Measurements from ENCODE around the gene LONP1.

Gene LONP1

GRCh38 chr19:5661483-5661882 lies 58.5 kb downstream of the LONP1 start:
- Histone ChIP-seq H3K9me3 (ENCODE audit: control insufficient read depth in 2 of 2, low read length in 2 of 2) (no peaks in the 10 kb centered on the region), H3K9ac (ENCODE audit: low read length in 2 of 2) (no peak overlapping the region), H3K36me3 (ENCODE audit: control insufficient read depth in 2 of 2, insufficient read depth in 2 of 2, low read length in 2 of 2) (peaks cover 61 to 73% of the 10 kb centered on the region in 2 donors), H3K27me3 (ENCODE audit: control insufficient read depth in 1 of 2, insufficient read depth in 2 of 2, low read length in 2 of 2) (no peaks in the 10 kb centered on the region), H3K4me3 (ENCODE audit: low read length in 2 of 2) (no peak overlapping the region), H3K27ac (ENCODE audit: low read length) (no peak overlapping the region), H3K4me1 (ENCODE audit: control insufficient read depth, insufficient read depth, low read length) (no peaks in the 10 kb centered on the region)

DNA sequence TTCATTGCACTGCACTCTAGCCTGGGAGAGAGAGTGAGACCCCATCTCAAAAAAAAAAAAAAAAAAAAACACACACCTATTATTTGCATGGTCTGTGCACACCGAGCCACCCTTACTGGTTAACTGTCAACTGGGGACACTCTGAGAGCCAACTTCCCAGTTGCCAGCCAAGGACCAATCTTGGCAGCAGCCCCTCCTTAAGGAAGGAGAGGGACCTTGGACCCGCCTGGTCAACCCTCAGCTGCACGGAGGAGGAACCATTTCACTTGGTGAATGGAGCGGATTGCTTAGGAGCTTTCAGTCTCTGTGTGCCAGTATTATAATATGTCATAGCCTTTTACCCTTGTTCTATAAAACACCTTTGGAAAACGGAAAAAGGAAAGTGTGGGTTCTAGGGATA lies 64.5 kb downstream of the LONP1 start:
- no peaks in the 10 kb centered on the region for H3K27me3 ChIP-seq (ENCODE audit: control insufficient read depth in 1 of 2, insufficient read depth in 2 of 2, low read length in 2 of 2)
- no peaks in the 10 kb centered on the region for H3K4me1 ChIP-seq (ENCODE audit: control insufficient read depth, insufficient read depth, low read length)
- H3K4me3 ChIP-seq (ENCODE audit: low read length in 2 of 2) = no peak overlapping the region
- H3K9me3 ChIP-seq (ENCODE audit: control insufficient read depth in 2 of 2, low read length in 2 of 2) = no peaks in the 10 kb centered on the region
- H3K9ac ChIP-seq (ENCODE audit: low read length in 2 of 2) = no peak overlapping the region
- peaks cover 69 to 73% of the 10 kb centered on the region in 2 donors for H3K36me3 ChIP-seq (ENCODE audit: control insufficient read depth in 2 of 2, insufficient read depth in 2 of 2, low read length in 2 of 2)
- no peak overlapping the region for H3K27ac ChIP-seq (ENCODE audit: low read length)

- Histone ChIP-seq H3K36me3 (ENCODE audit: control insufficient read depth in 2 of 2, insufficient read depth in 2 of 2, low read length in 2 of 2) (peaks cover 69 to 71% of the 10 kb centered on the region in 2 donors), H3K9me3 (ENCODE audit: control insufficient read depth in 2 of 2, low read length in 2 of 2) (no peaks in the 10 kb centered on the region), H3K9ac (ENCODE audit: low read length in 2 of 2) (no peak overlapping the region), H3K27ac (ENCODE audit: low read length) (no peak overlapping the region), H3K27me3 (ENCODE audit: control insufficient read depth in 1 of 2, insufficient read depth in 2 of 2, low read length in 2 of 2) (no peaks in the 10 kb centered on the region), H3K4me1 (ENCODE audit: control insufficient read depth, insufficient read depth, low read length) (no peaks in the 10 kb centered on the region), H3K4me3 (ENCODE audit: low read length in 2 of 2) (no peak overlapping the region)
Measured at GRCh38 chr19:5654931-5655330, 65.0 kb downstream of the LONP1 start.

- Histone ChIP-seq H3K27ac (ENCODE audit: low read length) (no peak overlapping the region), H3K27me3 (ENCODE audit: control insufficient read depth in 1 of 2, insufficient read depth in 2 of 2, low read length in 2 of 2) (no peaks in the 10 kb centered on the region), H3K36me3 (ENCODE audit: control insufficient read depth in 2 of 2, insufficient read depth in 2 of 2, low read length in 2 of 2) (peaks cover 64 to 73% of the 10 kb centered on the region in 2 donors), H3K9me3 (ENCODE audit: control insufficient read depth in 2 of 2, low read length in 2 of 2) (no peaks in the 10 kb centered on the region), H3K4me1 (ENCODE audit: control insufficient read depth, insufficient read depth, low read length) (no peaks in the 10 kb centered on the region), H3K9ac (ENCODE audit: low read length in 2 of 2) (no peak overlapping the region), H3K4me3 (ENCODE audit: low read length in 2 of 2) (no peak overlapping the region)
Measured at GRCh38 chr19:5652261-5652660, 67.7 kb downstream of the LONP1 start.

DNA sequence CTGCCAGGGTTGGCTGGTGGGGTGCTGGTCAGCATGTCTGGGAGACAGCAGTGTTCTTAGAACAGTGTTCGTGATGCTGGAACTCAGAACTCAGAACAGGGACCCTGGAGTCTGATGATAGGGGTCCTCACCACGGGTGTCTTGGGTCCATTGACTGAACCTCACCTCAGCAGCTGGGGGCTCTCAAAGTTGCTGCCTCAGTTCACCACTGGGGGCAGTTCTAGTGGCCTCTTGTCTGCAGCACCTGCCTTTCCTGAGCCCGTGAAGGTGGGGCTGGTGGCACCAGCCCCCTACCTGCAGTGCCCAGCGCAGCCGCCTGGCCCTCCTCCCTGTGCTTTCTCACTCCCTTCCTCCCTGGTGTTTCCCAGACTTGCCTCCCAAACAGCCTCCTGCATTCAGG lies 68.6 kb downstream of the LONP1 start:
- Histone ChIP-seq H3K27ac (ENCODE audit: low read length) (no peak overlapping the region), H3K9ac (ENCODE audit: low read length in 2 of 2) (no peak overlapping the region), H3K4me3 (ENCODE audit: low read length in 2 of 2) (no peak overlapping the region), H3K27me3 (ENCODE audit: control insufficient read depth in 1 of 2, insufficient read depth in 2 of 2, low read length in 2 of 2) (no peaks in the 10 kb centered on the region), H3K4me1 (ENCODE audit: control insufficient read depth, insufficient read depth, low read length) (no peaks in the 10 kb centered on the region), H3K9me3 (ENCODE audit: control insufficient read depth in 2 of 2, low read length in 2 of 2) (no peaks in the 10 kb centered on the region), H3K36me3 (ENCODE audit: control insufficient read depth in 2 of 2, insufficient read depth in 2 of 2, low read length in 2 of 2) (peaks cover 67 to 77% of the 10 kb centered on the region in 2 donors)

GRCh38 chr19:5648464-5648863 lies 71.5 kb downstream of the LONP1 start:
- Histone ChIP-seq H3K9ac (ENCODE audit: low read length in 2 of 2) (no peak overlapping the region), H3K27ac (ENCODE audit: low read length) (no peak overlapping the region), H3K4me1 (ENCODE audit: control insufficient read depth, insufficient read depth, low read length) (no peaks in the 10 kb centered on the region), H3K27me3 (ENCODE audit: control insufficient read depth in 1 of 2, insufficient read depth in 2 of 2, low read length in 2 of 2) (no peaks in the 10 kb centered on the region), H3K9me3 (ENCODE audit: control insufficient read depth in 2 of 2, low read length in 2 of 2) (no peaks in the 10 kb centered on the region), H3K36me3 (ENCODE audit: control insufficient read depth in 2 of 2, insufficient read depth in 2 of 2, low read length in 2 of 2) (peaks cover 63 to 64% of the 10 kb centered on the region in 2 donors), H3K4me3 (ENCODE audit: low read length in 2 of 2) (no peak overlapping the region)

- Histone ChIP-seq H3K36me3 (ENCODE audit: control insufficient read depth in 2 of 2, insufficient read depth in 2 of 2, low read length in 2 of 2) (peaks cover 54 to 58% of the 10 kb centered on the region in 2 donors), H3K4me3 (ENCODE audit: low read length in 2 of 2) (no peak overlapping the region), H3K9ac (ENCODE audit: low read length in 2 of 2) (no peak overlapping the region), H3K27ac (ENCODE audit: low read length) (no peak overlapping the region), H3K9me3 (ENCODE audit: control insufficient read depth in 2 of 2, low read length in 2 of 2) (no peaks in the 10 kb centered on the region), H3K27me3 (ENCODE audit: control insufficient read depth in 1 of 2, insufficient read depth in 2 of 2, low read length in 2 of 2) (no peaks in the 10 kb centered on the region), H3K4me1 (ENCODE audit: control insufficient read depth, insufficient read depth, low read length) (no peaks in the 10 kb centered on the region)
Measured at GRCh38 chr19:5646703-5647102, 73.2 kb downstream of the LONP1 start.

DNA sequence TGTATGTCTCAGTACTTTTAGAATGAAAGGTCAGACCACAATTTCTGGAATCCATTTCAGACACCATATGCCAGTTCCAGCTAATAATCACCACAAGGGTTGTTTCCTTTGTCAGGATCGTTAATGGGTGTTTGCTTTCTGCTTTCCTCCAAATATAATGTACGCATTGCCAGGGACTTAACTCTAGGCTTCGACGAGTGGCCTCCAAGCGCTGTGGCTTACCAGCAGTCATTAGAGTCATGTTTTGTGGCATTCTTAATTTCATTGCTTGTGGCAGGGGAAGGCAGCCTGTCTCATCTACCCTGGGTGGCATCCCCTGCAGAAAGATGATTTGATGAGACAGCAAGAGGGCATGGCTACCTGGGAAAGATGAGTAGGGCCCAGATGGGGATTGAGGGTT lies 74.5 kb downstream of the LONP1 start:
- Histone ChIP-seq H3K4me1 (ENCODE audit: control insufficient read depth, insufficient read depth, low read length) (no peaks in the 10 kb centered on the region), H3K27ac (ENCODE audit: low read length) (no peak overlapping the region), H3K9me3 (ENCODE audit: control insufficient read depth in 2 of 2, low read length in 2 of 2) (no peaks in the 10 kb centered on the region), H3K27me3 (ENCODE audit: control insufficient read depth in 1 of 2, insufficient read depth in 2 of 2, low read length in 2 of 2) (no peaks in the 10 kb centered on the region), H3K9ac (ENCODE audit: low read length in 2 of 2) (no peak overlapping the region), H3K36me3 (ENCODE audit: control insufficient read depth in 2 of 2, insufficient read depth in 2 of 2, low read length in 2 of 2) (peaks cover 44 to 50% of the 10 kb centered on the region in 2 donors), H3K4me3 (ENCODE audit: low read length in 2 of 2) (no peak overlapping the region)

GRCh38 chr19:5644037-5644436 lies 75.9 kb downstream of the LONP1 start:
- no peaks in the 10 kb centered on the region for H3K9me3 ChIP-seq (ENCODE audit: control insufficient read depth in 2 of 2, low read length in 2 of 2)
- no peaks in the 10 kb centered on the region for H3K27me3 ChIP-seq (ENCODE audit: control insufficient read depth in 1 of 2, insufficient read depth in 2 of 2, low read length in 2 of 2)
- H3K4me3 ChIP-seq (ENCODE audit: low read length in 2 of 2) = no peak overlapping the region
- H3K36me3 ChIP-seq (ENCODE audit: control insufficient read depth in 2 of 2, insufficient read depth in 2 of 2, low read length in 2 of 2) = peaks cover 35 to 45% of the 10 kb centered on the region in 2 donors
- H3K27ac ChIP-seq (ENCODE audit: low read length) = no peak overlapping the region
- no peak overlapping the region for H3K9ac ChIP-seq (ENCODE audit: low read length in 2 of 2)
- H3K4me1 ChIP-seq (ENCODE audit: control insufficient read depth, insufficient read depth, low read length) = no peaks in the 10 kb centered on the region

DNA sequence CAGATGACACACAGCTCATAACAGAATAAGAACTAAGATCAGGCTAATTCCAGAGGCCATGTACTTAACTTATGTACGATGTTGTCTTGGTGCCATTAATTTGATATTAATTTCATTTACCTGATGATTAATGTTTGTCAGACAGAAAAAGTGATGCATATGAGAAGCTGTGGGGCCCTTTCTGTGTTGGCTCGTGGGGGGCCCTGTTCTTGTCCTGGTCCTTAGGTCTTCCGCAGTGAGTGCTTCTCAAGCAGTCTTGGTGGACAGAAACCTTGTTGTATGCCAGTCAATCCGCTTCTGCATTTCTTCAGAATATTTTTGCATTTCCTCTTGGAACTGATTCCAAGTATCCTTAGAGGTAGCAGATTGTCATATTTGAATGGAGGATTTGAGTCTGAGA lies 76.9 kb downstream of the LONP1 start:
- no peaks in the 10 kb centered on the region for H3K9me3 ChIP-seq (ENCODE audit: control insufficient read depth in 2 of 2, low read length in 2 of 2)
- no peak overlapping the region for H3K4me3 ChIP-seq (ENCODE audit: low read length in 2 of 2)
- H3K9ac ChIP-seq (ENCODE audit: low read length in 2 of 2) = no peak overlapping the region
- H3K27ac ChIP-seq (ENCODE audit: low read length) = no peak overlapping the region
- H3K4me1 ChIP-seq (ENCODE audit: control insufficient read depth, insufficient read depth, low read length) = no peaks in the 10 kb centered on the region
- peaks cover 34 to 45% of the 10 kb centered on the region in 2 donors for H3K36me3 ChIP-seq (ENCODE audit: control insufficient read depth in 2 of 2, insufficient read depth in 2 of 2, low read length in 2 of 2)
- H3K27me3 ChIP-seq (ENCODE audit: control insufficient read depth in 1 of 2, insufficient read depth in 2 of 2, low read length in 2 of 2) = no peaks in the 10 kb centered on the region

DNA sequence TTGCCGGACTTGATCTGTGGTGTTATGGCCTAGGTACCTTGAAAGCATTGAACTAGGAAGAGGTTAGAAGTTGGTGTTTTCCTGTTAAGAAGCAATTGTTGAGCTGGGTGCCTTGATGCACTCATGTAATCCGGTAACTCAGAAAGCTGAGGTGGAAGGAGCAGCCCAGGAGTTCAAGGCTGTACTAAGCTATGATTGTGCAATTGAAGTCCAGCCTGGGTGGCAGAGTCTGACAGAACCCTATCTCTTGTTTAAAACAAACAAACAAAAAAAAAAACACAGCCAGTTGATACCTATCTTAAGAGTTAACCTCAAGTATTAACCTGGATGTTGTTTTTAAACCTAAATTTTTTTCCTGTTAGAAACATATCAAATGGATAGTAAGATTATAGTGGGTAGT lies 77.7 kb downstream of the LONP1 start:
- Histone ChIP-seq H3K4me3 (ENCODE audit: low read length in 2 of 2) (no peak overlapping the region), H3K36me3 (ENCODE audit: control insufficient read depth in 2 of 2, insufficient read depth in 2 of 2, low read length in 2 of 2) (peaks cover 26 to 40% of the 10 kb centered on the region in 2 donors), H3K9me3 (ENCODE audit: control insufficient read depth in 2 of 2, low read length in 2 of 2) (no peaks in the 10 kb centered on the region), H3K4me1 (ENCODE audit: control insufficient read depth, insufficient read depth, low read length) (peaks cover 4% of the 10 kb centered on the region), H3K27ac (ENCODE audit: low read length) (no peak overlapping the region), H3K9ac (ENCODE audit: low read length in 2 of 2) (no peak overlapping the region), H3K27me3 (ENCODE audit: control insufficient read depth in 1 of 2, insufficient read depth in 2 of 2, low read length in 2 of 2) (no peaks in the 10 kb centered on the region)

All from stomach smooth muscle (tissue), 2 donors.